ENCODE results near the gene VEGFA. TPM values are rescaled to one million over a fixed set of nuclear protein-coding genes. Genes with fewer than 3 reads are reported as not detected.

Gene VEGFA
- polyA plus RNA-seq, 1 donor from 2014 or later, result 7.3 TPM

GRCh38 chr6:43737272-43738081 lies 32.5 kb upstream of the VEGFA start:
- Histone ChIP-seq H3K9ac (ENCODE audit: low read length) (no peak overlapping the region), H3K36me3 (ENCODE audit: insufficient read depth, low read length) (no peaks in the 10 kb centered on the region), H3F3A (ENCODE audit: insufficient read depth, low read length, poor library complexity, severe bottlenecking) (no peaks in the 10 kb centered on the region), H3K4me3 (ENCODE audit: low read length) (no peak overlapping the region), H3K27me3 (ENCODE audit: insufficient read depth, low read depth, low read length) (no peaks in the 10 kb centered on the region), H3K9me2 (ENCODE audit: insufficient read depth, low read length) (no peaks in the 10 kb centered on the region), H4K20me1 (ENCODE audit: insufficient read depth) (no peaks in the 10 kb centered on the region), H3K27ac (ENCODE audit: low read length) (no peak overlapping the region), H3K79me2 (replicated peaks; ENCODE audit: insufficient read depth, low read length) (no peaks in the 10 kb centered on the region), H2AFZ (ENCODE audit: low read depth, low read length) (no peak overlapping the region), H3K4me2 (ENCODE audit: low read length) (no peak overlapping the region), H3K9me3 (ENCODE audit: low read length) (peaks cover 2% of the 10 kb centered on the region)
- TF ChIP-seq REST (IDR thresholded peaks at IDR 0.05; ENCODE audit: borderline replicate concordance) (no peak), SMC3 (conservative IDR thresholded peaks at IDR 0.05; ENCODE audit: poor library complexity) (no peak), CTCF (IDR thresholded peaks at IDR 0.05; ENCODE audit: poor library complexity, severe bottlenecking) (no peak), TAF1 (IDR thresholded peaks at IDR 0.05; ENCODE audit: low read depth) (no peak), MXI1 (conservative IDR thresholded peaks at IDR 0.05; ENCODE audit: poor library complexity, severe bottlenecking) (no peak)

- H3K9me2 ChIP-seq (ENCODE audit: insufficient read depth, low read length), result no peaks in the 10 kb centered on the region
- H3K27ac ChIP-seq (ENCODE audit: low read length), result no peak overlapping the region
- H4K20me1 ChIP-seq (ENCODE audit: insufficient read depth), result no peaks in the 10 kb centered on the region
- H3K4me3 ChIP-seq (ENCODE audit: low read length), result no peak overlapping the region
- no peaks in the 10 kb centered on the region for H3K36me3 ChIP-seq (ENCODE audit: insufficient read depth, low read length)
- H3F3A ChIP-seq (ENCODE audit: insufficient read depth, low read length, poor library complexity, severe bottlenecking), result no peaks in the 10 kb centered on the region
- no peaks in the 10 kb centered on the region for H3K79me2 ChIP-seq (replicated peaks; ENCODE audit: insufficient read depth, low read length)
- no peak overlapping the region for H3K9ac ChIP-seq (ENCODE audit: low read length)
- peaks cover 2% of the 10 kb centered on the region for H3K9me3 ChIP-seq (ENCODE audit: low read length)
- no peak overlapping the region for H2AFZ ChIP-seq (ENCODE audit: low read depth, low read length)
- no peak for TF ChIP-seq EP300 (conservative IDR thresholded peaks at IDR 0.05; ENCODE audit: poor library complexity, severe bottlenecking)
- no peak for TF ChIP-seq POLR2AphosphoS5 (IDR thresholded peaks at IDR 0.05)
- H3K4me2 ChIP-seq (ENCODE audit: low read length), result no peak overlapping the region
- no peaks in the 10 kb centered on the region for H3K27me3 ChIP-seq (ENCODE audit: insufficient read depth, low read depth, low read length)
Observed at GRCh38 chr6:43738267-43738676, 31.7 kb upstream of the VEGFA start.

Data from neural cell (in vitro differentiated cells).